Upper lobe of left lung (tissue), 4 donors: ENCODE data around the gene ABCC5.

Experiments
- CTCF ChIP-seq, 6 experiments: fragments of 450-650 bp in 4 of 6; fragments of 200-600 bp in 2 of 6; sonication (generic) in 2 of 6; IDR thresholded peaks; one replicate each; pipeline ENCODE4 v1.5.1; 2016 to 2019; ENCODE audit warnings: antibody characterized with exemption in 6 of 6
- POLR2A ChIP-seq, 4 donors: fragments of 450-650 bp; IDR thresholded peaks; one replicate each; pipeline ENCODE4 v1.5.1; 2016 to 2017; ENCODE audit warnings: antibody characterized with exemption in 4 of 4, mild to moderate bottlenecking in 2 of 4

GRCh38 chr3:184052767-184053166, 35.1 kb upstream of the ABCC5 start, which contains the start of gene HTR3C:
- no peak for TF ChIP-seq CTCF (IDR thresholded peaks at IDR 0.05)
- TF ChIP-seq POLR2A (IDR thresholded peaks at IDR 0.05): no peak
